OCI-LY3 (cell line): Measurements from ENCODE around the gene ELAVL4.

Experiments
- H2AFZ ChIP-seq: fragments of 200-600, 300-600 bp; shearing (Covaris generic); 2 replicates; pipeline ENCODE4 v1.6.0; 2014; ENCODE audit warnings: antibody characterized with exemption, low read depth, low read length
- H3K27ac ChIP-seq: fragments of 200-600, 300-600 bp; sonication (generic); 2 replicates; pipeline ENCODE4 v1.5.1; 2014; ENCODE audit warnings: mild to moderate bottlenecking, low read length, moderate library complexity, mixed read lengths
- H3K27me3 ChIP-seq: fragments of 200-600, 300-600 bp; sonication (generic); 2 replicates; pipeline ENCODE4 v1.6.1; 2014; ENCODE audit warnings: low read depth, low read length, mixed read lengths
- H3K36me3 ChIP-seq: fragments of 200-600, 300-600 bp; sonication (generic); replicated peaks from 2 replicates; pipeline ENCODE3; 2014; ENCODE audit warnings: low read depth, low read length, mixed read lengths
- H3K4me1 ChIP-seq: fragments of 300-600, 200-600 bp; sonication (generic); 2 replicates; pipeline ENCODE4 v1.6.1; 2014; ENCODE audit warnings: low read length, mixed read lengths
- H3K4me2 ChIP-seq: fragments of 200-600, 300-600 bp; sonication (generic); 2 replicates; pipeline ENCODE4 v1.6.1; 2014; ENCODE audit warnings: low read length, mixed read lengths
- H3K4me3 ChIP-seq: fragments of 300-600, 200-600 bp; sonication (generic); 2 replicates; pipeline ENCODE4 v1.5.1; 2014; ENCODE audit warnings: antibody characterized with exemption, mild to moderate bottlenecking, low read length, moderate library complexity
- H3K79me2 ChIP-seq: fragments of 300-600, 200-600 bp; shearing (Covaris generic); 2 replicates; pipeline ENCODE4 v1.6.1; 2014; ENCODE audit warnings: mild to moderate bottlenecking, low read length, mixed read lengths
- H3K9ac ChIP-seq: fragments of 300-600, 200-600 bp; shearing (Covaris generic); 2 replicates; pipeline ENCODE4 v1.6.0; 2014; ENCODE audit warnings: mild to moderate bottlenecking, low read length, moderate library complexity
- H3K9me3 ChIP-seq: fragments of 200-600, 300-600 bp; shearing (Covaris generic); 2 replicates; pipeline ENCODE4 v1.6.1; 2014; ENCODE audit warnings: low read length, mixed read lengths; ENCODE audit not compliant: insufficient read depth
- H4K20me1 ChIP-seq: fragments of 200-600, 300-600 bp; sonication (generic); 2 replicates; pipeline ENCODE4 v1.6.1; 2016; ENCODE audit warnings: low read length, mixed read lengths; ENCODE audit not compliant: insufficient read depth
- EZH2phosphoT487 ChIP-seq: fragments of 200-600 bp; shearing (Covaris generic); IDR thresholded peaks from 2 replicates; pipeline ENCODE4 v1.6.1; 2018; ENCODE audit warnings: antibody characterized with exemption, mixed run types, low read depth
- TF ChIP-seq, protein P1 (sequence below): fragments of 200-600, 300-600 bp; sonication (generic); IDR thresholded peaks from 2 replicates; pipeline ENCODE4 v1.5.1; 2014; ENCODE audit warnings: antibody characterized with exemption, low read length, low read depth

ELAVL4 gene

GRCh38 chr1:50251702-50252101, 143.0 kb downstream of the ELAVL4 start:
- no peaks in the 10 kb centered on the region for H3K27me3 ChIP-seq
- H3K27ac ChIP-seq, result no peak overlapping the region
- H3K4me1 ChIP-seq, result no peaks in the 10 kb centered on the region
- no peaks in the 10 kb centered on the region for H3K79me2 ChIP-seq
- TF ChIP-seq EZH2phosphoT487, result no peak
- TF ChIP-seq, protein P1, sequence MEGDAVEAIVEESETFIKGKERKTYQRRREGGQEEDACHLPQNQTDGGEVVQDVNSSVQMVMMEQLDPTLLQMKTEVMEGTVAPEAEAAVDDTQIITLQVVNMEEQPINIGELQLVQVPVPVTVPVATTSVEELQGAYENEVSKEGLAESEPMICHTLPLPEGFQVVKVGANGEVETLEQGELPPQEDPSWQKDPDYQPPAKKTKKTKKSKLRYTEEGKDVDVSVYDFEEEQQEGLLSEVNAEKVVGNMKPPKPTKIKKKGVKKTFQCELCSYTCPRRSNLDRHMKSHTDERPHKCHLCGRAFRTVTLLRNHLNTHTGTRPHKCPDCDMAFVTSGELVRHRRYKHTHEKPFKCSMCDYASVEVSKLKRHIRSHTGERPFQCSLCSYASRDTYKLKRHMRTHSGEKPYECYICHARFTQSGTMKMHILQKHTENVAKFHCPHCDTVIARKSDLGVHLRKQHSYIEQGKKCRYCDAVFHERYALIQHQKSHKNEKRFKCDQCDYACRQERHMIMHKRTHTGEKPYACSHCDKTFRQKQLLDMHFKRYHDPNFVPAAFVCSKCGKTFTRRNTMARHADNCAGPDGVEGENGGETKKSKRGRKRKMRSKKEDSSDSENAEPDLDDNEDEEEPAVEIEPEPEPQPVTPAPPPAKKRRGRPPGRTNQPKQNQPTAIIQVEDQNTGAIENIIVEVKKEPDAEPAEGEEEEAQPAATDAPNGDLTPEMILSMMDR, result no peak
- no peaks in the 10 kb centered on the region for H3K9me3 ChIP-seq
- H3K4me3 ChIP-seq, result no peak overlapping the region
- no peaks in the 10 kb centered on the region for H4K20me1 ChIP-seq
- no peaks in the 10 kb centered on the region for H3K36me3 ChIP-seq
- no peak overlapping the region for H3K9ac ChIP-seq
- H2AFZ ChIP-seq, result no peak overlapping the region
- H3K4me2 ChIP-seq, result no peak overlapping the region

- Histone ChIP-seq H3K9ac (no peak overlapping the region), H3K4me3 (no peak overlapping the region), H3K27ac (no peak overlapping the region), H3K9me3 (no peaks in the 10 kb centered on the region), H3K4me1 (no peaks in the 10 kb centered on the region), H3K36me3 (no peaks in the 10 kb centered on the region), H3K4me2 (no peak overlapping the region), H3K79me2 (no peaks in the 10 kb centered on the region), H3K27me3 (no peaks in the 10 kb centered on the region), H4K20me1 (no peaks in the 10 kb centered on the region), H2AFZ (no peak overlapping the region)
- TF ChIP-seq, protein P1, result no peak
- no peak for TF ChIP-seq EZH2phosphoT487
These were observed 143.5 kb downstream of the ELAVL4 start for GRCh38 chr1:50252196-50252595.
